Skin of body (tissue), 2 donors: ENCODE results near the gene AGRP. TPM values are rescaled to one million over a fixed set of nuclear protein-coding genes. Genes with fewer than 3 reads are reported as not detected.
"Not testable (repeated sequence)": the region's sequence is repeated elsewhere in the genome, so short reads cannot be mapped to it uniquely, and the experiment has no call there.

Experiments used
- DNase-seq: peaks from one replicate; lab custom pipeline; 2025; lab: John Stamatoyannopoulos, UW
- total RNA-seq: library from RNA; depleted of rRNA; stranded (reverse); fragments of >200 nt; gene quantifications from one replicate; pipeline ENCODE4 v1.2.3, GENCODE V29; 2014

Gene AGRP
- total RNA-seq, 1 donor from 2014 or later = not detected

DNA sequence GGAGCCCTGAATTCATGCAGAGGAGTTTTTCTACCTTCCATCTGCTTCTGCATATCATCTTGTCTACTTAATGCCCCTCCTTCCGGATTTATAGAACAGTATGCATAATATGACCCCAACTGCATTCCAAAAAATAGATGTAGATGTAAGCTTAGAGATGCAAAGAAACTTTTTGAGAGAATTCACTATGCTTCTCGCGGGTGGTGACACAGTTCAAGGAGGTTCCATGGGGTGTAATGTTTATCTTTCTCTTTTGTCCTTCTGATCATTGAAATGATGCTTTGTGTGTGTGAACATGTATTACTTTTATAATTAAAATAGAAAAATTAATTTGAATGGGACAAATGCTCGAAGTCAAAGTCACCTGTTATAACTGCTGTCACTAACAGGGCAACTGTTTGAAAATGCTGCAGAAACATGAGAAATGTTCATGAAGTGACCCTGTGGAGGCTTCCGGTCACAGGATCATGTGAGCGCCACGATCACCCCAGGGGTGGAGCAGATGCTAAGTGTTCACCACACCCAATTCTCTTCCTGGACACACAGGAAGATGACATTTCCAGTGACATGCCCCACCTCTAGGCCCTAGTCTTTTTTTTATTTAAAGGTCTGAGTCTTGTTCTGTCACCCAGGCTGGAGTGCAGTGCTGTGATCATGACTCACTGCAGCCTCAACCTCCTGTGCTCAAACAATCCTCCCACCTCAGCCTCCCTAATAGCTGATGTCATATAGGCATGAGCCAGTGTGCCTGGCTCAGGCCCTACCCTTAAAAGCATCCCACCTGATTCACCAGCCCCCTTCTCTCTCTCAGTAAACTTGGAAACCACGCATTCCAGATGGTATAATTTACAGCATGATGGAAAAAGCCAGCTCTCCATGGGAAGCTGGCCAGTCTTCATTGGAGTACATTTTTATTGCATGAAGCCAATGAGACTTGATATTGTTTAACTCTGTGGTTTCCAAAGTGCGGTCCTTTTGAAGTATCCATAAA lies 21.0 kb upstream of the AGRP start:
- no peak for DNase-seq

DNA sequence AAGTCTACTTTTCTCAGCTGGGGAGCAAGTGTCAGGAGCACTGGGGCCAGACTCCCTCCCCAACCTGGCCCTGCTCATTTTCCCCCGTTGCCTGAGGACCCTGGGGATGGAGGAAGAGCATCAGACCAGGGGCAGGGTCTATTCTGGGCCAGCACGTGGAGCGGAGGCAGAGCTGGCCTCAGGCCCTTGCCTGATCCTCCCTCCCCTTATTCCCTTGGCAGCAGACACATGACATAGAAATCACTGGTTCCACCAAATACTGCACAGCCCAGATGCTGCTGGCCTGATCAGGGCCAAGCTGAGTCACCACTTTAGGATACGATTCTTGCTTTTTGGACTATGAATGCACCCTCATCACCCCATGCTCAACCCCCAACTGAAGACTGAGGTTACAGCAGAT lies 15.8 kb upstream of the AGRP start:
- DNase-seq = no peak

GRCh38 chr16:67490335-67491096 lies 7.2 kb upstream of the AGRP start:
- no peak for DNase-seq

GRCh38 chr16:67489401-67490083 lies 6.2 kb upstream of the AGRP start:
- no peak for DNase-seq

DNA sequence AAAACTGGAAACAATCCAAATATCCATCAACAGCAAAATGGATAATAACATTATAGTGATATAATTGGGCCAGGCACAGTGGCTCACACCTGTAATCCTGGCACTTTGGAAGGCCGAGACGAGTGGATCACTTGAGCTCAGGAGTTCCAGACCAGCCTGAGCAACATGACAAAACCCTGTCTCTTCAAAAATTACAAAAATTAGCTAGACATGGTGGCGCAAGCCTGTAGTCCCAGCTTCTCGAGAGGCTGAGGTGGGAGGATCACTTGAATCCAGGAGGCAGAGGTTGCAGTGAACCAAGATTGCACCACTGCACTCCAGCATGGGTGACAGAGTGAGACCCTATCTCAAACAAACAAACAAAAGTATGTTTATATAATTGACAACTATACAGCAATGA lies 4.2 kb upstream of the AGRP start:
- not testable (repeated sequence) for DNase-seq

- no peak for DNase-seq
Observed at GRCh38 chr16:67486805-67487204, 3.5 kb upstream of the AGRP start.

DNA sequence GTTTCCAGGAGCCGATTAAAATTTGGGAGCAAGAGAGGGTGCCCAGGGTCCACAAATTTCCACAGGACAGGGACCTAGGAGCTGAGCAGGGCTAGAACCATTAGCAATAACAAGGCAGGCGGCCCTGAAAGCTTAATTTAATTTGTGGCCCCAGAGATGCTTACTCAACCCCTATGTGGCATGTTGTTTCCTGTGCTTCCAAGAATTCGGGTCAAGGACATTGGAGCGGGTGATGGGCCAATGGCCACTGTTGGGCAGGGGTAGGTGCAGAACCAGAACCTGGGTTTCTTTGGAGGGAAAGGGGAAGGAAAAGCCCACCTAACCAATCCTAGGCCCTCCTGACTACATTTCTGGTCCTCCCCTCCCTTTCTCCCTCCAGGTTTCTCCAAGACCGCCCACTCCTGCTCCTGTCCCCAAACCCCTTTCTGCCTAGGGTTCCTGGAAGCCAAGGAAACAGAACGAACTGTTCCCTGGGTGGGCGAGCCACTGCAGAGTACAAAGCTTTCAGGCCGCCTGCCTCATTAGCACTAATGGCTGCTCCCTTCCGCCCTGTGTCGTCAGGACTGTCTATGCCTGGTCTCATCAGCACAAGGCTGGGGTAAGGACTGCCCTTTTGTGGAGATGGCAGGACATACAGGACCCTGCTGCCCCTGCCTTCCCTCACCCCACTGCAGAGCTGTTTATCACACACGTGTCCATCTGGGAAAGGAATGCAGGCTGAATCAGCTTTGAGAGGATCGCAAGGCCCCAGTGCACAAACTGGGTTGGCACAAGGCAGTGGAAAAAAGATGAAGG lies 581 bp upstream of the AGRP start:
- no peak for DNase-seq

DNA sequence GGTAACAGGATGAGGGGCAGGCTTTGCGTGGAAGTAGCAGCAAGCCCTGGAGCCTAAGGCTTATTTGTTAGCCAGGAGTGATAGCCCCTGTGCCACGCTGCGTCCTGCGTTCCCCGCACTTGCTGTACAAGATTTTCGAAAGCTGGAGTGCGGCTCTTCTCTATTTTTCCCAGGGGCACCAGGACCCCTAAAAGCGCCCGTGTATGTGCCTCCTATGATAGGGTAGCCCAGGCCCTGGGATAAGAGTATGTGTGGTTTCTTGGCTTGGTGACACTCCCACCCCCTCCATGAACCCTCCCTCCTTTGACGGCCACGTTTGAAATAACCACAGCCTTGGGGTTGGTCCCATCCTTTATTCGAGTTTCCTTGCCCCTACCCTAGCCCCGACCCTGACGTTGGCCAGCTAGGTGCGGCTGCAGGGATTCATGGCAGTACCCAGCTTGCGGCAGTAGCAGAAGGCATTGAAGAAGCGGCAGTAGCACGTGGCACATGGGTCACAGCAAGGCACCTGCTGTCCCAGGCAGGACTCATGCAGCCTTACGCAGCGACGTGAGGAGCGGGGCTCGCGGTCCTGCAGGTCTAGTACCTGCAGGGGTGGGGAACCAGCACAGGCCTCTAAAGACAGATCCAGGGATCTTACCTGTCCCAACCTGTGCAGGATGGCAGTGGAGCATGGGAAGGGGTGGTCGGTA lies 968 bp downstream of the AGRP start:
- no peak for DNase-seq

DNA sequence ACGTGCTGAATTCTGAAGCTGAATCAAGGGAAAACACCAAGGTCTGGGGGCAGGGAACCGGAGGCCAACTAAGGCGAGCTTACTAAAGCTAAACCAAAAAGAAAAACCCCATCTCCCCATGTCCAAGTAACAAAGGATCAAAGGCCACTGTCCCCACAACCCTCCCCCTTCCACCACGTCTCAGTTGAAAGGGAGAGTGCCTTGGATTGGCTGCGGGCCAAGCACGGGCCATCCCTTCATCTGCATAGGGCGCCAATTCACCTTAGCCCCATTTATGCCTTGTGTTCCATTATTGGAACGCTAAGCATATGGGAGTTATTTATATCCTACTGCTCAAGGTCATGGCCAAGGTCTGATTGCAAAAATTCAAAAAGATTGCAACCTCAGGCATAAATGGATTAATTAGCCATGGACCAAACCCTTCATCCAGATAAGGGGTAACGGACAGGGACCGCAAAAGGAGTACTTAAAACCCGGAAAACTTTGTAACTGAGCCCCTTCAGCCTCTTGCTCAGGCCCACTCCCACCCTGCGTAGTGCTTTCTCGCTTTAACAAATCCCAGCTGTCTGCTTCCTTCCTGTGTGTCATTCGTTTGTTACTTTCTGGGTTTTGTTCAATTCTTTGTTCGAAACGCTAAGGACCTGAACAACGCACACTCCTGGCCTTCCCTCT lies 1.6 kb downstream of the AGRP start:
- DNase-seq = peak; percentile 78

- peak; percentile 97 for DNase-seq
Observed at GRCh38 chr16:67480833-67481560, 2.4 kb downstream of the AGRP start, which contains the start of gene ATP6V0D1. Gene ATP6V0D1, minus strand, starts transcription at chr16:67481157. Its CDS starts 71 bp downstream, at chr16:67481086.

DNA sequence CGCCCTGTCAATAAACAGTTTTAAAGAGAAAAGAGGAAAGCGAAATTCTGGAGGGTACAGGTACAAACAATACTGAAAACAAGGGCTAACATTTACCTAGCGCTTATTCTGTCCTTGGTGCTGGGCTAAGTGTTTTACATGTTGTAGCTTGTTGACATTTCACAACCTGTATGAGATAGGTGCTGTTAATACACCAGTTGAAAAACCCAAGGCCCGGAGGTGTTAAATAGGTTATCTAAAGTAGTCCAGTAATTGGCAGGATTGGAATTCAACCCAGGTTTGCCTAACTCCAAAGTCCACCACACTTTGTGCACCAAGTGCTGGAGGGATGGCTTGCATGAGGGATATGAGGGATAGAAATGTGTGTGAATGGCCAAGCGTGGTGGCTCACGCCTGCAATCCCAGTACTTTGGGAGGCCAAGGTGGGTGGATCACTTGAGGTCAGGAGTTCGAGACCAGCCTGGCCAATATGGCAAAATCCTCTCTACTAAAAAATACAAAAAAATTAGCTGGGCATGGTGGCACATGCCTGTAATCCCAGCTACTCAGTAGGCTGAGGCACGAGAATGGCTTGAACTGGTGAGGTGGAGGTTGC lies 5.3 kb downstream of the AGRP start:
- no peak for DNase-seq

DNA sequence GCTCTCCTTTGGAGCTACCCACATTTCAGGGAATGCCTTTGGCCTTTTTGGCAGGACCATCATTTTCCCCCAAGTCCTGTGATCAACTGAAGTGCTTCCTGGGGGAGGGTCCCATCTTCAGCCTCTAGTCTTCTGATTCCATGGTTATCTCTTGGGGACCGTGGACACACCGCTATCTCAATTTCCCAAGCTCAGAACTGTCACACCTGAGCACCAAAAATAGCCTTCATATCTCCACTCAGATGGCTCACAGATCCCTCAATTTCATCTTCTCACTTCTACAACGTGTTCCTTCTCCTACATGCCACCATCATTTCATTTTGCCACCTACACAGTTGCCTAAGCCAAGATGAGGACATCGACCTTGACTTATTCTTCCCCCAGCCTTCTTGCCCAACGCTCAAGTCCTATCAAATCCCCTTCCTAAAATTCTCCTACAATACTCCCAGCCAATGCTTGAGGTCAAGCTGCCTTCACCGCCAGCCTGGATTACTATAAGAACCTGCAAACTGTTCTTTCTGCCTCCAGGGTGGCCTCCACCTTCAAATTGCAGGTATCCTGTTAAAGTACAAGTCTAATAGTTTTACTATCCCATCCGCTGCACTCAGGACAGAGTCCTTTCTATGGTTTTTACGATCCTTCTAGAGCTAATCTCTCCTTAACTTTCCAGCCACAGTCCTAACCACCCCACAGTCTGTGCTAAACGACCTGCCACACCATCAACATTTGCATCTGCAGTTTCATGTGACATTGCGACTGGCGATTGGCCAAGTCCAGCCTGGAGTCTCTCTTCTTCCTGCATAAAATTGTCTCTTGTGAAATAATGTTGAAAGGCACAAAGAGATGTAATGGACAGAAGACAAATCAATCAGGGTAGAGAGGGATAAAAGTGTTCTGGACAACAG lies 8.5 kb downstream of the AGRP start:
- no peak for DNase-seq

DNA sequence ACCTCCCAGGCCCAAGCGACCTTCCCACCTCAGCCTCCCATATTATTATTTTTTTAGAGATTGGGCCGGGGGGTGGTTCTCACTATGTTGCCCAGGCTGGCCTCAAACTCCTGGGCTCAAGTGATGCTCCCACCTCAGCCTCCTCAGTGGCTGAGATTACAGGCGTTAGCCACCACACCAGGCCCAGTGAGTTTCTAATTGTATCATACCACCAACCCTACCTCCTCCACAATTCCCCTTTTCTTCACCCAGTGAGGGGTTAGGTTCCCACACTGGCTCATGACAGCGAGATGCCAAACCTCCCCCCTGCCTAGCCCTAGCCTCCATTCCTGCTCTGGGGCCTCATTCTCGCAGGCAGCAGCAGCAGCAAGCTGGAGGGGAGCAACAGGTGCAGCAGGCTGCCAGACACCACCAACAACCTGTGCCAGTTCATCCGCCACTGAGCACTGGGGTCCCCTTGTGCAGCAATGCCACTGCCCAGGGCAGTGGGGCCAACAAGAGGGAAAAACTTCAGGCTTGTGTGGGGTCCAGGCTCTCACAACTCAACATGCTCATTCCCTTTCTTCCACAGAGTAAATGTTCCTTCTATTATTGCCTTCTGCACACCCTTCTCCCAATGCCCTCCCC lies 11.5 kb downstream of the AGRP start:
- no peak for DNase-seq

DNA sequence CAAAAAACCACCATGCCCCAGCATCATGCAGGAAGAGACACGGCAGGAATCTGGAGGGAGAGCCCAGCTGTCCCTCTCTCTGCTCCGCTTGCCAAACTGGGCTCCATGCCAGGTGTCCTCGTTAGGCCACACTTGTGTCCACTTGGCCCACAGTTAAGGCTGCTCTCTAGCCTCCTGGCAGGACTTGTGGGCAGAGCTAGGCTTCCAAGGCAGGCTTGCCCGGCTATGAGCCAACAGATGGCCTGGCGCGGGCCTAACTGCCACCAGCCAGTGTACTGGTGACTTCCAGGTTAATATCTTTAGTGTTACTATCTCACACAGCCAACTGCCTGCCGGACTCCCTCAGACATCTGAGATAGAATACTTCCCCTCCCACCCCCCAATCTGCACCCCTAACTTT lies 13.0 kb downstream of the AGRP start:
- no peak for DNase-seq

DNA sequence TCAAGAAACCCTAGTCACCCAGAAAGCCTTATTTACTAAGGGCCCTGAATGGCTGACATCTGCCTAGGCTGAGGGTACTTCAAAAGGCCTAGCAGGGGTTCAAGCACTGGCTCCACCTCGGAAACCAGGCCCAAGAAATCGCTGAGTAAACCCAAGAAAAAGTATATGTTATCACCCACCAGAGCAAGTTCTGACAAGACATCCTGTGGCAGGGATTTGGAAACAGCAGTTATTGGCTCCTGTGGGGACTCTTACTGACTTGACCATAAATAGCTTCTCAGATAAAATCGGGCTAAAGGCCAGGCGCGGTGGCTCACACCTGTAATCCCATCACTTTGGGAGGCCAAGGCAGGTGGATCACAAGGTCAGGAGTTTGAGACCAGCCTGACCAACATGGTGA lies 14.6 kb downstream of the AGRP start:
- DNase-seq = no peak

GRCh38 chr16:67466581-67466980 lies 16.8 kb downstream of the AGRP start:
- no peak for DNase-seq

GRCh38 chr16:67464565-67464964 lies 18.8 kb downstream of the AGRP start:
- DNase-seq = no peak
